ENCODE data around the gene MAN1C1. TPM values are rescaled to one million over a fixed set of nuclear protein-coding genes. Genes with fewer than 3 reads are reported as not detected.
A peak's percentile ranks its signal among the peaks of the same experiment; 100 is the strongest.

Gene MAN1C1
- total RNA-seq, 1 experiment from 2014 or later: 1.5 TPM

DNA sequence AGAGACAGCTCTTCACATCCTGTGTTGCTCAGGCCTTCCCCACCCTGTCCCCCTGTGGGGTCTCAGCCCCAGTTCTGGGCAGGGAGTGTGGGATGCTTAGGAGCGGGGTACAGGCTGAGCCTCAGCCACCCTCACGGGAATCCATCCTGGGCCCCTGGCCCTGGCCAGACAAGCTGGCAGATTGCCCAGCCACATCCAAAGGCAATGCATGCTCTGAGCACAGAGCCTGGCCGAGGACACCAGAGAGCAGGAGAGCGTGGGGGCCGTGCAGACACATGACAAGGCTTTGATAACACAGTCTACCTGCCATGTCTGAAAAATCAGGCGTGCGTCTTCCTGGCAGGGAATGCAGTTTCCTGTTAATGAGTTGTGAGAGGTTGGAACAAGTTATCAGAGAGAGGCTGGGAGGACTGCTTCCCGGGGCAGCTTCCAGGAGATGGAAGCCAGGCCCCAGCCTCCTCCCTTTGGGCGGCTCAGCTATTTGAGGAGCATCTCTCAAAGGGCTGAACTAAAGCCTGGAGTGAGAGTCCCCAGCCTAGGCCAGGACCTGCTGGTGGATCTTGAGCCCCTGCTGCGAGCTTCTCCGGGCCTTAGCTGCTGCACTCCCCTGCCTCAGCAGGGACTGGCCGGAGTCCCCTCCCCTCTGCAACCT, 111.2 kb downstream of the MAN1C1 start:
- 0 out of 2 replicates have a peak, but pooled peaks cover 2% of the 10 kb centered on the region for H3K27me3 ChIP-seq (ENCODE audit: control insufficient read depth, insufficient read depth, low read length)
- TF ChIP-seq TCF7L2 (IDR thresholded peaks at IDR 0.05; ENCODE audit: low read depth, low read length) (no peak), SIN3A (IDR thresholded peaks at IDR 0.05; ENCODE audit: borderline replicate concordance, insufficient read depth, low read depth, low read length) (no peak), POLR2AphosphoS5 (IDR thresholded peaks at IDR 0.05; ENCODE audit: low read depth, low read length) (no peak)
- TF ChIP-seq, protein P1, sequence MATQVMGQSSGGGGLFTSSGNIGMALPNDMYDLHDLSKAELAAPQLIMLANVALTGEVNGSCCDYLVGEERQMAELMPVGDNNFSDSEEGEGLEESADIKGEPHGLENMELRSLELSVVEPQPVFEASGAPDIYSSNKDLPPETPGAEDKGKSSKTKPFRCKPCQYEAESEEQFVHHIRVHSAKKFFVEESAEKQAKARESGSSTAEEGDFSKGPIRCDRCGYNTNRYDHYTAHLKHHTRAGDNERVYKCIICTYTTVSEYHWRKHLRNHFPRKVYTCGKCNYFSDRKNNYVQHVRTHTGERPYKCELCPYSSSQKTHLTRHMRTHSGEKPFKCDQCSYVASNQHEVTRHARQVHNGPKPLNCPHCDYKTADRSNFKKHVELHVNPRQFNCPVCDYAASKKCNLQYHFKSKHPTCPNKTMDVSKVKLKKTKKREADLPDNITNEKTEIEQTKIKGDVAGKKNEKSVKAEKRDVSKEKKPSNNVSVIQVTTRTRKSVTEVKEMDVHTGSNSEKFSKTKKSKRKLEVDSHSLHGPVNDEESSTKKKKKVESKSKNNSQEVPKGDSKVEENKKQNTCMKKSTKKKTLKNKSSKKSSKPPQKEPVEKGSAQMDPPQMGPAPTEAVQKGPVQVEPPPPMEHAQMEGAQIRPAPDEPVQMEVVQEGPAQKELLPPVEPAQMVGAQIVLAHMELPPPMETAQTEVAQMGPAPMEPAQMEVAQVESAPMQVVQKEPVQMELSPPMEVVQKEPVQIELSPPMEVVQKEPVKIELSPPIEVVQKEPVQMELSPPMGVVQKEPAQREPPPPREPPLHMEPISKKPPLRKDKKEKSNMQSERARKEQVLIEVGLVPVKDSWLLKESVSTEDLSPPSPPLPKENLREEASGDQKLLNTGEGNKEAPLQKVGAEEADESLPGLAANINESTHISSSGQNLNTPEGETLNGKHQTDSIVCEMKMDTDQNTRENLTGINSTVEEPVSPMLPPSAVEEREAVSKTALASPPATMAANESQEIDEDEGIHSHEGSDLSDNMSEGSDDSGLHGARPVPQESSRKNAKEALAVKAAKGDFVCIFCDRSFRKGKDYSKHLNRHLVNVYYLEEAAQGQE (IDR thresholded peaks at IDR 0.05; ENCODE audit: insufficient read depth in 1 of 2, low read depth in 2 of 2, low read length in 1 of 2): no peak
- TF ChIP-seq, protein P2, sequence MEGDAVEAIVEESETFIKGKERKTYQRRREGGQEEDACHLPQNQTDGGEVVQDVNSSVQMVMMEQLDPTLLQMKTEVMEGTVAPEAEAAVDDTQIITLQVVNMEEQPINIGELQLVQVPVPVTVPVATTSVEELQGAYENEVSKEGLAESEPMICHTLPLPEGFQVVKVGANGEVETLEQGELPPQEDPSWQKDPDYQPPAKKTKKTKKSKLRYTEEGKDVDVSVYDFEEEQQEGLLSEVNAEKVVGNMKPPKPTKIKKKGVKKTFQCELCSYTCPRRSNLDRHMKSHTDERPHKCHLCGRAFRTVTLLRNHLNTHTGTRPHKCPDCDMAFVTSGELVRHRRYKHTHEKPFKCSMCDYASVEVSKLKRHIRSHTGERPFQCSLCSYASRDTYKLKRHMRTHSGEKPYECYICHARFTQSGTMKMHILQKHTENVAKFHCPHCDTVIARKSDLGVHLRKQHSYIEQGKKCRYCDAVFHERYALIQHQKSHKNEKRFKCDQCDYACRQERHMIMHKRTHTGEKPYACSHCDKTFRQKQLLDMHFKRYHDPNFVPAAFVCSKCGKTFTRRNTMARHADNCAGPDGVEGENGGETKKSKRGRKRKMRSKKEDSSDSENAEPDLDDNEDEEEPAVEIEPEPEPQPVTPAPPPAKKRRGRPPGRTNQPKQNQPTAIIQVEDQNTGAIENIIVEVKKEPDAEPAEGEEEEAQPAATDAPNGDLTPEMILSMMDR (IDR thresholded peaks at IDR 0.05): no peak
- H3K27ac ChIP-seq (ENCODE audit: low read length): no peak overlapping the region
- in situ Hi-C loops (cut with HindIII; ENCODE audit: low pct_unique_long_range_greater_than_20kb, low sequenced_read_pairs): no loop called here
- intact Hi-C loops (cut with micrococcal nuclease; ENCODE audit: unreplicated experiment): no loop called here
- ChIA-PET POLR2A (no interaction called here), CTCF (no interaction called here)
- no peaks in the 10 kb centered on the region for H3K36me3 ChIP-seq (ENCODE audit: control insufficient read depth, insufficient read depth, low read length)
- ATAC-seq: peak; percentile 35; the same call in 1 of the 2 replicates
- BruUV-seq (replicated peaks): no TSS peak
- no peaks in the 10 kb centered on the region for H3K9me3 ChIP-seq (ENCODE audit: control insufficient read depth, insufficient read depth, low read depth, low read length)
- no peaks in the 10 kb centered on the region for H3K4me1 ChIP-seq (ENCODE audit: control insufficient read depth, insufficient read depth, low read length)
- no peak for DNase-seq (ENCODE audit: low read depth, low spot score)
- H3K4me3 ChIP-seq (ENCODE audit: low read depth in 2 of 2, low read length in 2 of 2): no peak overlapping the region

DNA sequence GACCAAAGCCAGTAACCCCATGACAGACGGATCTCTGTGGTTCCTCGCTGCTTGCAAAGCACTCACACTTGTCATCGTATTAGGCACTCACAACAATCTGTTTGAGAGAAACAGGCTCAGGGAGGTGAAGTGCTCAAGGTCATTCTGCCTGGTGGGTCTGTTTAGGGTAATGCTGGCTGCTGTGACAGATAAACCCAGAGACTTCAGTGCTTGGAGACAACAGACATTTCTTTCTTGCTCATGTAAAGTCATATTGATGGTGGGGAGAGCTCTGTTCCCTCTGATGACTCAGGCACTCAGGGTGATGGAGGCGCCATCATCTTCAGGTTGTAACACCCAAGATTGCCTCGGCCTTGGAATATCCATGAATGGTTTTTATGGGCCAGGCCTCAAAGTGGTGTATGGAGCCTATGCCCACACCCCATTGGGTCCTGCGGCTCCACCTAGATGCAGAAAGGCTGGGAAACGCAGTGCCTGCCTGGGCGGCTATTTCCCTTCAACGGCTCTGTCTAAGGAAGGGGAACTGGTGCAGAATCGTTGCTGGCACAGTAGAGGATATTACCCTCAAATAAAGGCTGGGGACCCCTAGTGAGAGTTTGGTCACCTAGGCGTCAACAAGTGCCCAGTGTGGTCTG, 111.8 kb downstream of the MAN1C1 start:
- Histone ChIP-seq H3K27me3 (ENCODE audit: control insufficient read depth, insufficient read depth, low read length) (no peaks in the 10 kb centered on the region), H3K4me3 (ENCODE audit: low read depth in 2 of 2, low read length in 2 of 2) (no peak overlapping the region), H3K9me3 (ENCODE audit: control insufficient read depth, insufficient read depth, low read depth, low read length) (no peaks in the 10 kb centered on the region), H3K36me3 (ENCODE audit: control insufficient read depth, insufficient read depth, low read length) (no peaks in the 10 kb centered on the region), H3K4me1 (ENCODE audit: control insufficient read depth, insufficient read depth, low read length) (no peaks in the 10 kb centered on the region), H3K27ac (ENCODE audit: low read length) (no peak overlapping the region)
- intact Hi-C loops (cut with micrococcal nuclease; ENCODE audit: unreplicated experiment) (no loop called here), in situ Hi-C loops (cut with HindIII; ENCODE audit: low pct_unique_long_range_greater_than_20kb, low sequenced_read_pairs) (no loop called here)
- TF ChIP-seq, protein P1 (IDR thresholded peaks at IDR 0.05; ENCODE audit: insufficient read depth in 1 of 2, low read depth in 2 of 2, low read length in 1 of 2): no peak
- TF ChIP-seq SIN3A (IDR thresholded peaks at IDR 0.05; ENCODE audit: borderline replicate concordance, insufficient read depth, low read depth, low read length) (no peak), POLR2AphosphoS5 (IDR thresholded peaks at IDR 0.05; ENCODE audit: low read depth, low read length) (no peak), TCF7L2 (IDR thresholded peaks at IDR 0.05; ENCODE audit: low read depth, low read length) (no peak)
- TF ChIP-seq, protein P2 (IDR thresholded peaks at IDR 0.05): no peak
- DNase-seq (ENCODE audit: low read depth, low spot score): no peak
- ATAC-seq: no peak
- ChIA-PET POLR2A (no interaction called here), CTCF (interaction anchor here (0.6 kb wide), 1 partner anchor 24 kb away, joined by 3 read pairs; no protein-coding TSS in a partner anchor)
- no TSS peak for BruUV-seq (replicated peaks)
